Left lung (tissue), 10 donors: ENCODE measurements around the gene LETMD1. TPM values are rescaled to one million over a fixed set of nuclear protein-coding genes. Genes with fewer than 3 reads are reported as not detected.

Source experiments
- ATAC-seq: fragments of 200-7000 bp; cut with Tn5 transposase; one replicate; pipeline ENCODE4 v1.9.1; 2020; ENCODE audit warnings: moderate library complexity
- DNase-seq, 4 donors: peaks; one replicate each; pipeline ENCODE4 v3.0.0-alpha.2; 2013 to 2020
- H3K27ac ChIP-seq, 2 donors: fragments of 200-600 bp; sonication (generic) in 1 of 2; one replicate each; pipeline versions ENCODE4 v1.5.0 to v1.8.0; 2020 to 2021
- H3K27me3 ChIP-seq, 2 donors: fragments of 200-600 bp; sonication (generic) in 1 of 2; one replicate each; pipeline versions ENCODE4 v1.5.0 to v1.8.0; 2020 to 2021
- H3K36me3 ChIP-seq, 2 donors: fragments of 200-600 bp; sonication (generic) in 1 of 2; one replicate each; pipeline versions ENCODE4 v1.5.0 to v1.8.0; 2020 to 2021
- H3K4me1 ChIP-seq, 2 donors: fragments of 200-600 bp; one replicate each; pipeline ENCODE4 v1.8.0; 2021
- H3K4me3 ChIP-seq, 2 donors: fragments of 200-600 bp; sonication (generic) in 1 of 2; one replicate each; pipeline versions ENCODE4 v1.5.0 to v1.8.0; 2020 to 2021; ENCODE audit warnings: mild to moderate bottlenecking in 1 of 2
- H3K9me3 ChIP-seq, 2 donors: fragments of 200-600 bp; sonication (generic) in 1 of 2; one replicate each; pipeline versions ENCODE4 v1.5.0 to v1.8.0; 2020 to 2021
- intact Hi-C, 2 donors: fragments of 100-400 bp; cut with DNase I; formaldehyde crosslinking; loops; one replicate each; pipeline versions ENCODE4 v1.11.2 to v1.14.2; 2022
- polyA plus RNA-seq, 6 donors: library from polyadenylated mRNA; unstranded; fragments of 120-200 nt; gene quantifications; one replicate each; pipeline ENCODE4 v1.2.1, GENCODE V29; 2013; ENCODE audit not compliant: insufficient read length in 6 of 6
- total RNA-seq, 2 donors: library from RNA; stranded (reverse); fragmentation: NEBNext Ultra II Directional; extraction: Animal tissue kit (Norgen Biotek cat#: 25700); gene quantifications; one replicate each; pipeline ENCODE4 v1.2.1, GENCODE V29; 2021
- TF ChIP-seq, protein P1 (sequence below), 2 donors: fragments of 200-600 bp; sonication (generic) in 1 of 2; IDR thresholded peaks; one replicate each; pipeline versions ENCODE4 v1.5.0 to v1.8.0; 2021; ENCODE audit warnings: antibody characterized with exemption in 2 of 2
- donor health status: DM: no; HTN: yes; CAD: no.
- donor health status: DM: no; HTN: no; CAD: no.

Gene LETMD1
- total and polyA plus RNA-seq, 8 donors: 46.8 to 164 (median 132) TPM

DNA sequence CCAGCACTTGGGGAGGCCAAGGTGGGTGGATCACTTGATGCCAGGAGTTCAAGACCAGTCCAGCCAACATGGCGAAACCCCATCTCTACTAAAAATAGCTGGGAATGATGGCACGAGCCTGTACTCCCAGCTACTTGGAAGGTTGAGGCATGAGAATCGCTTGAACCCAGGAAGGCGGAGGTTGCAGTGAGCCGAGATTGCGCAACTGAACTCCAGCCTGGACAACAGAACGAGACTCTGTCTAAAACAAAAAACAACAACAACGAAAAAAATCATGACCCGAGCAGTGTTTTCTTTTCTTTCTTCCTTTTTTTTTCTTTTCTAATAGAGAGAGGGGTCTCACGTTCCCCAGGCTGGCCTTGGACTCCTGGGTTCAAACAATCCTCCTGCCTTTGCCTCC lies 38.8 kb downstream of the LETMD1 start:
- H3K4me3 ChIP-seq: no peak overlapping the region
- H3K4me1 ChIP-seq: peaks cover 5 to 18% of the 10 kb centered on the region in 2 donors
- no peaks in the 10 kb centered on the region for H3K27me3 ChIP-seq
- TF ChIP-seq, protein P1, sequence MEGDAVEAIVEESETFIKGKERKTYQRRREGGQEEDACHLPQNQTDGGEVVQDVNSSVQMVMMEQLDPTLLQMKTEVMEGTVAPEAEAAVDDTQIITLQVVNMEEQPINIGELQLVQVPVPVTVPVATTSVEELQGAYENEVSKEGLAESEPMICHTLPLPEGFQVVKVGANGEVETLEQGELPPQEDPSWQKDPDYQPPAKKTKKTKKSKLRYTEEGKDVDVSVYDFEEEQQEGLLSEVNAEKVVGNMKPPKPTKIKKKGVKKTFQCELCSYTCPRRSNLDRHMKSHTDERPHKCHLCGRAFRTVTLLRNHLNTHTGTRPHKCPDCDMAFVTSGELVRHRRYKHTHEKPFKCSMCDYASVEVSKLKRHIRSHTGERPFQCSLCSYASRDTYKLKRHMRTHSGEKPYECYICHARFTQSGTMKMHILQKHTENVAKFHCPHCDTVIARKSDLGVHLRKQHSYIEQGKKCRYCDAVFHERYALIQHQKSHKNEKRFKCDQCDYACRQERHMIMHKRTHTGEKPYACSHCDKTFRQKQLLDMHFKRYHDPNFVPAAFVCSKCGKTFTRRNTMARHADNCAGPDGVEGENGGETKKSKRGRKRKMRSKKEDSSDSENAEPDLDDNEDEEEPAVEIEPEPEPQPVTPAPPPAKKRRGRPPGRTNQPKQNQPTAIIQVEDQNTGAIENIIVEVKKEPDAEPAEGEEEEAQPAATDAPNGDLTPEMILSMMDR (IDR thresholded peaks at IDR 0.05): no peak
- no peaks in the 10 kb centered on the region for H3K9me3 ChIP-seq
- no peak overlapping the region for H3K27ac ChIP-seq
- peaks cover 0 to 5% of the 10 kb centered on the region in 2 donors for H3K36me3 ChIP-seq
- DNase-seq (no peak), ATAC-seq (no peak)
- intact Hi-C loops: no loop called here

DNA sequence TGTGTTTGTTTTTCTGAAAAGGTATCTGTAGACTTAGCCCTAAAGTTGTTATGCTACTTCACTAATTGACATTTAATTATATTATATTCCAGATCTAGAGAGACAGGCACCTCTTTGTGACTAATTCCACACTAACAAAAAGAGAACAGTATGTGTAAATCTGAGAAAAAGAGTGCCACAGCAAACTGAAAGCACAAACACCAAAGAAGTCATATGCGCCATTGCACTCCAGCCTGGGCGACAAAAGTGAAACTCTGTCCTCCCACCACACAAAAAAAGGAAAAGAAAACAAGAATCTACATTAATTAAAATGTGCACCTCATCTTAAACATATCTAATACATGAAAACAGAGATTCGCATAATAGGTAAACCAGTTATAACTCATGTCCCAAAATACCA lies 39.7 kb downstream of the LETMD1 start:
- intact Hi-C loops: no loop called here

DNA sequence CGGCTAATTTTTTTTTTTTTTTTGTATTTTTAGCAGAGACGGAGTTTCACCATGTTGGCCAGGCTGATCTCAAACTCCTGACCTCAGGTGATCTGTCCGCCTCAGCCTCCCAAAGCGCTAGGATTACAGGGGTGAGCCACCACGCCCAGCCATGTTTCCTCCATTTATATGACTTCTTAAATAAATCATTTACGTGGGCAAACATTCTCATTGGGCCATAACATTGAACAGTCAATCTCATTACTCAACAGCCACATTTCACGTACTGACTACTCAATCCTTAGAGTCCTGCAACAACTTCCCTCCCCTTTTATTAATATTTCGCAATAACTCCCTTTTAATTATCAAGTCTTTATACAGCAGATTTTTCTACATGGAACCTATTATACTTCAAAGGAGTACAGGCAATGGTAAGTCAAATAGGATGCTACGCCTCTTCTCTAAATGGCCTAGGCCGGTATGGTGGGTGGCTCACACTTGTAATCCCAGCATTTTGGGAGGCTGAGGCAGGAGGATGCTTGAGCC lies 42.6 kb downstream of the LETMD1 start:
- Histone ChIP-seq H3K27me3 (no peaks in the 10 kb centered on the region), H3K27ac (no peak overlapping the region), H3K4me1 (peaks cover 0 to under 1% of the 10 kb centered on the region in 2 donors), H3K36me3 (peaks cover 3 to 29% of the 10 kb centered on the region in 2 donors), H3K4me3 (no peak overlapping the region), H3K9me3 (no peaks in the 10 kb centered on the region)
- ATAC-seq (no peak), DNase-seq (no peak)
- TF ChIP-seq, protein P1 (IDR thresholded peaks at IDR 0.05): no peak
- intact Hi-C loops: no loop called here

More for the DNA sequence above, 39.7 kb downstream of the LETMD1 start:
- no peaks in the 10 kb centered on the region for H3K9me3 ChIP-seq
- H3K27ac ChIP-seq: no peak overlapping the region
- no peak for ATAC-seq
- no peak for DNase-seq
- H3K4me3 ChIP-seq: no peak overlapping the region
- H3K36me3 ChIP-seq: peaks cover 0 to 7% of the 10 kb centered on the region in 2 donors
- H3K4me1 ChIP-seq: peaks cover 0 to 10% of the 10 kb centered on the region in 2 donors
- no peaks in the 10 kb centered on the region for H3K27me3 ChIP-seq
- TF ChIP-seq, protein P1 (IDR thresholded peaks at IDR 0.05): no peak

DNA sequence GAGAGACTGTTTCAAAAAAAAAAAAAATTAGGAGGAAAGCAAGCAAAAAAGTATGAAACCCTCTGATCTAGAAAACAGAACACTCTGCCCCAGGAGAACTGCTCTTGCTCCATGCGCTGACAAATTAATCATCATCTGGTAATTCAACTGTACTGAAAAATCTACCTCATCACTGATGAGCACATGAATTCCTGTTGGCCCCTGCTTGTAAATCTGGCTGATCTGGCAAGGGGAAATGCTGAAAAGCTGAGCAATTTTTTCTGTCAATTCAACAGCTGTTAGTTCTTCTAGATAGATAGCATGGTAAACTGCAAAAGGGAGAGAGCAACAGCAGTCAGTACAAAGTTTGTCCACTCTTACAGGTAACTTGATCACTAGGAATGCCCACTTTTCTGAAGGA lies 50.5 kb downstream of the LETMD1 start:
- H3K4me1 ChIP-seq: no peaks in the 10 kb centered on the region
- H3K36me3 ChIP-seq: peaks cover 3 to 97% of the 10 kb centered on the region in 2 donors
- no peak for DNase-seq
- H3K27me3 ChIP-seq: no peaks in the 10 kb centered on the region
- ATAC-seq: no peak
- H3K9me3 ChIP-seq: no peaks in the 10 kb centered on the region
- intact Hi-C loops: no loop called here
- H3K4me3 ChIP-seq: no peak overlapping the region
- TF ChIP-seq, protein P1 (IDR thresholded peaks at IDR 0.05): no peak
- H3K27ac ChIP-seq: no peak overlapping the region

DNA sequence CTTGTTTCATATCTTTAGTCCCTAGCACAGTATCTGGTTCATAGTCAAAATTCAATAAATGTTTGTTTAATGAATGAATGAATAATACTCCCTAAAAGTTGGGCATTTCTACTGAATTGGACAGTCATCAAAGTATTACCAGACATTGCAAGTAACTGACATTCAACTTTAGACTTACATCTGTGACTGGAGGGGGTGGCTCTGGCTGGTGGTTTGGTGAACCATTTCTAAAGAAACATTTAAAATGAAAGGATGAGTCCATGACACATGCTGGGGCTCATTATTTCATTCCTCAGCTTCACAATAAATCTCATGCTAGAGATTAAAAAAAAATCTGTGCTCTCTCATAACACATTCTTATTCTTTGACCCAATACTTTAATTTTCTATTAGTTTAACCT lies 55.9 kb downstream of the LETMD1 start:
- no peaks in the 10 kb centered on the region for H3K27me3 ChIP-seq
- H3K27ac ChIP-seq: no peak overlapping the region
- ATAC-seq (no peak), DNase-seq (no peak)
- intact Hi-C loops: no loop called here
- no peaks in the 10 kb centered on the region for H3K9me3 ChIP-seq
- no peak overlapping the region for H3K4me3 ChIP-seq
- H3K36me3 ChIP-seq: peaks cover 0 to 95% of the 10 kb centered on the region in 2 donors
- TF ChIP-seq, protein P1 (IDR thresholded peaks at IDR 0.05): no peak
- H3K4me1 ChIP-seq: no peaks in the 10 kb centered on the region
